Measurements from ENCODE around the gene SUMF1.

DNA sequence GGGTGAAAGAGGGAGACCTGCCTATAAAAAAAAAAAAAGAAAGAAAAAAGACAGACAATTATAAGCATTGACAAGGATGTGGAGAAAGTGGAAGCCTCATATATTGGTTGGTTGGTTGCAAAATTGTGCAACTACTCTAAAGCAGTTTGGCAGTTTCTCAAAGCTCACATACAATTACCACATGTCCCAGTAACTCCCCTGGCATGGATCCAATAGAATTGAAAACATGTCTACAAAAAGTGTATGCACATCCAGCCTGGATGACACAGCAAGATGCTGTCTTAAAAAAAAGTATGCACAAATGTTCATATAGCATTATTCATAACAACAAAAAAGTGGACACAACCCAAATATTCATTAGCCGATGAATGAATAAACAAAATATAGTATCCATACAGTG lies 144.4 kb downstream of the SUMF1 start:
- TF ChIP-seq, protein P1, sequence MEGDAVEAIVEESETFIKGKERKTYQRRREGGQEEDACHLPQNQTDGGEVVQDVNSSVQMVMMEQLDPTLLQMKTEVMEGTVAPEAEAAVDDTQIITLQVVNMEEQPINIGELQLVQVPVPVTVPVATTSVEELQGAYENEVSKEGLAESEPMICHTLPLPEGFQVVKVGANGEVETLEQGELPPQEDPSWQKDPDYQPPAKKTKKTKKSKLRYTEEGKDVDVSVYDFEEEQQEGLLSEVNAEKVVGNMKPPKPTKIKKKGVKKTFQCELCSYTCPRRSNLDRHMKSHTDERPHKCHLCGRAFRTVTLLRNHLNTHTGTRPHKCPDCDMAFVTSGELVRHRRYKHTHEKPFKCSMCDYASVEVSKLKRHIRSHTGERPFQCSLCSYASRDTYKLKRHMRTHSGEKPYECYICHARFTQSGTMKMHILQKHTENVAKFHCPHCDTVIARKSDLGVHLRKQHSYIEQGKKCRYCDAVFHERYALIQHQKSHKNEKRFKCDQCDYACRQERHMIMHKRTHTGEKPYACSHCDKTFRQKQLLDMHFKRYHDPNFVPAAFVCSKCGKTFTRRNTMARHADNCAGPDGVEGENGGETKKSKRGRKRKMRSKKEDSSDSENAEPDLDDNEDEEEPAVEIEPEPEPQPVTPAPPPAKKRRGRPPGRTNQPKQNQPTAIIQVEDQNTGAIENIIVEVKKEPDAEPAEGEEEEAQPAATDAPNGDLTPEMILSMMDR (conservative IDR thresholded peaks at IDR 0.05; ENCODE audit: low read depth, low read length), result no peak
- no peak for TF ChIP-seq BHLHE40 (IDR thresholded peaks at IDR 0.05; ENCODE audit: low read depth, low read length)
- TF ChIP-seq POLR2A (IDR thresholded peaks at IDR 0.05; ENCODE audit: low read depth, low read length), result no peak
- no peak for TF ChIP-seq FOS (IDR thresholded peaks at IDR 0.05; ENCODE audit: low read depth, low read length)
- peak; percentile 74 for TF ChIP-seq CEBPB (IDR thresholded peaks at IDR 0.05; ENCODE audit: low read depth, low read length)
- TF ChIP-seq, protein P2, sequence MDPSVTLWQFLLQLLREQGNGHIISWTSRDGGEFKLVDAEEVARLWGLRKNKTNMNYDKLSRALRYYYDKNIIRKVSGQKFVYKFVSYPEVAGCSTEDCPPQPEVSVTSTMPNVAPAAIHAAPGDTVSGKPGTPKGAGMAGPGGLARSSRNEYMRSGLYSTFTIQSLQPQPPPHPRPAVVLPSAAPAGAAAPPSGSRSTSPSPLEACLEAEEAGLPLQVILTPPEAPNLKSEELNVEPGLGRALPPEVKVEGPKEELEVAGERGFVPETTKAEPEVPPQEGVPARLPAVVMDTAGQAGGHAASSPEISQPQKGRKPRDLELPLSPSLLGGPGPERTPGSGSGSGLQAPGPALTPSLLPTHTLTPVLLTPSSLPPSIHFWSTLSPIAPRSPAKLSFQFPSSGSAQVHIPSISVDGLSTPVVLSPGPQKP (IDR thresholded peaks at IDR 0.05; ENCODE audit: borderline replicate concordance, low read depth, low read length), result no peak
- TF ChIP-seq MAFK (IDR thresholded peaks at IDR 0.05; ENCODE audit: low read depth, low read length), result no peak
- TF ChIP-seq RFX5 (IDR thresholded peaks at IDR 0.05; ENCODE audit: low read depth, low read length), result no peak
- no peak for TF ChIP-seq MAZ (IDR thresholded peaks at IDR 0.05; ENCODE audit: borderline replicate concordance, low read depth, low read length)
- TF ChIP-seq RAD21 (IDR thresholded peaks at IDR 0.05; ENCODE audit: low read length), result no peak
- no peak for TF ChIP-seq MXI1 (IDR thresholded peaks at IDR 0.05; ENCODE audit: borderline replicate concordance, low read depth, low read length)
- TF ChIP-seq, protein P3, sequence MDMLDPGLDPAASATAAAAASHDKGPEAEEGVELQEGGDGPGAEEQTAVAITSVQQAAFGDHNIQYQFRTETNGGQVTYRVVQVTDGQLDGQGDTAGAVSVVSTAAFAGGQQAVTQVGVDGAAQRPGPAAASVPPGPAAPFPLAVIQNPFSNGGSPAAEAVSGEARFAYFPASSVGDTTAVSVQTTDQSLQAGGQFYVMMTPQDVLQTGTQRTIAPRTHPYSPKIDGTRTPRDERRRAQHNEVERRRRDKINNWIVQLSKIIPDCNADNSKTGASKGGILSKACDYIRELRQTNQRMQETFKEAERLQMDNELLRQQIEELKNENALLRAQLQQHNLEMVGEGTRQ (IDR thresholded peaks at IDR 0.05; ENCODE audit: low read depth, low read length), result no peak
- TF ChIP-seq RCOR1 (IDR thresholded peaks at IDR 0.05; ENCODE audit: insufficient replicate concordance, low read length), result no peak
